ENCODE data around the gene PARD3.

The PARD3 gene

DNA sequence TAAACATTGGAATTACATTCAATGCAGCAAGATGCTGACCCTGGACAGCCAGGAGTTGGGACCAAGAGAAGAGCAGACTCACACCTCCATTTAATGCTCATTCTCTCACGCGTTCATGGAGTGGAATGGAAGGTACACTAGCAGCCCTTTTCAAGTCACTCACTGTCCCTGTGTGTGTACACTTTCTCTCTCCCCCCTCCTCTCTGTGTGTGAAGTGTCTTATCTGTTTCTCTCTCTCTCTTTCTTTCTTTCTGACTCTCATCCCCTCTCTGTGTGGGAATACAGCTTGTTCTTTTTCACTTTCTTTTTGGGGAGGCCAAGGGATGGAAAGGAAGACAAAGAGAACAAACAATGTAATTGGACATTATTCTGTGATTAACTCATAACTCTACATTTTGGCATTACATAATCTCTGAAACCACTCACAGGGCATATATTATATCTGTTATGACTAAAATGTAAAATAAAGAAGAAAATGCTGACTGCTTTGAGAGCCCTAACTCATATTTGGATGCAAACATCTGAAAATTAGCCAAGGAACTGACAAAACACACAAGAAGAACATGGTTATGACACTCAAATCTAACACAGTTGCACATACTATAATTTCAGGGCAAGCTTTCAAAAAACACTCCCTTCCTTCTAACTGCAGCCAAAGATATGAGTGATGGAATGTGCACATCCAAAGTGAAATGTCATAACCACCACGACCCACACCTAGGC, 188.8 kb downstream of the PARD3 start:
- TF ChIP-seq, protein P1, sequence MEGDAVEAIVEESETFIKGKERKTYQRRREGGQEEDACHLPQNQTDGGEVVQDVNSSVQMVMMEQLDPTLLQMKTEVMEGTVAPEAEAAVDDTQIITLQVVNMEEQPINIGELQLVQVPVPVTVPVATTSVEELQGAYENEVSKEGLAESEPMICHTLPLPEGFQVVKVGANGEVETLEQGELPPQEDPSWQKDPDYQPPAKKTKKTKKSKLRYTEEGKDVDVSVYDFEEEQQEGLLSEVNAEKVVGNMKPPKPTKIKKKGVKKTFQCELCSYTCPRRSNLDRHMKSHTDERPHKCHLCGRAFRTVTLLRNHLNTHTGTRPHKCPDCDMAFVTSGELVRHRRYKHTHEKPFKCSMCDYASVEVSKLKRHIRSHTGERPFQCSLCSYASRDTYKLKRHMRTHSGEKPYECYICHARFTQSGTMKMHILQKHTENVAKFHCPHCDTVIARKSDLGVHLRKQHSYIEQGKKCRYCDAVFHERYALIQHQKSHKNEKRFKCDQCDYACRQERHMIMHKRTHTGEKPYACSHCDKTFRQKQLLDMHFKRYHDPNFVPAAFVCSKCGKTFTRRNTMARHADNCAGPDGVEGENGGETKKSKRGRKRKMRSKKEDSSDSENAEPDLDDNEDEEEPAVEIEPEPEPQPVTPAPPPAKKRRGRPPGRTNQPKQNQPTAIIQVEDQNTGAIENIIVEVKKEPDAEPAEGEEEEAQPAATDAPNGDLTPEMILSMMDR (IDR thresholded peaks at IDR 0.05; ENCODE audit: insufficient read depth, low read depth, low read length, missing control alignments) = no peak
- no peak for DNase-seq (ENCODE audit: low read depth)
- H3K4me3 ChIP-seq (ENCODE audit: low read depth, low read length) = no peak overlapping the region

DNA sequence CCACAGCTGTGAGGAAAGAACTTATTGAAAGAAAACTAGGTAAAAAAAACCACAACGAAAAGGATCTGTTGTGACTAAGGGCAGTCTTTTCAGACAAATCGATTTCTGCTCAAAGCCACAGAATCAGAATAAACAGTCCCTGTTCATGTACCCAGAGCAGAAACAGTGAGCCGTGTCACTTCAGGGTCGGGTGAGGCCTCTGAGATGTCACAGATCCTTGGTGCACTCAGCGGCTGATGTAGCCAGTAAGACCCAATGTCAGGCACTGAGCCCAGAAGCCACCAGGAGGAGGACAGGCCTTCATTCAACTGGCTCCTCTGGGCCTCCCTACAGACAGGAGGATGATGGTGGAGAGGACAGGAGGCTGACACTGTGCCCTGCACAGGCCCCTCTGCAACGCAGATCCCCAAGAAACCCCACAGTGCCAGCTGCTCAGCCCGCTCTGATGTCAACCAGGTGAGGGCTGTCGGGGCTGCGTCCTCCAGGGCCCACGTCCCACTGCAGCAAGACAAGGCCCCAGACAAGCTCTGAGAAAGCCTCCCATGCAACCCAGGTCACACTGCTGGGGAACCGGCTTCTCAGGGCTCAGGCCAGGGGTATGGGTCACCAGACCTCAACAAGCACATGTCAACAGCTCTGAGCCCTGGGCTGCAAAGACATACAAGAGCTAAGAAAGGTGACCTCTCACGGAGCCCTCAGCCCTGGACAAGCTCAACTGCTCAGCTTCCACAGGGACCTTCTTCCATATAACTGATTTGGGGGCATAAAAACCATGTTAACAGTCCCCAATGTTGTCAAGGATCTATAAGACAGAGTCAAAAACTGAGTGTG, 190.6 kb downstream of the PARD3 start:
- H3K4me3 ChIP-seq (ENCODE audit: low read depth, low read length) = no peak overlapping the region
- TF ChIP-seq, protein P1 (IDR thresholded peaks at IDR 0.05; ENCODE audit: insufficient read depth, low read depth, low read length, missing control alignments) = no peak
- DNase-seq (ENCODE audit: low read depth) = no peak

DNA sequence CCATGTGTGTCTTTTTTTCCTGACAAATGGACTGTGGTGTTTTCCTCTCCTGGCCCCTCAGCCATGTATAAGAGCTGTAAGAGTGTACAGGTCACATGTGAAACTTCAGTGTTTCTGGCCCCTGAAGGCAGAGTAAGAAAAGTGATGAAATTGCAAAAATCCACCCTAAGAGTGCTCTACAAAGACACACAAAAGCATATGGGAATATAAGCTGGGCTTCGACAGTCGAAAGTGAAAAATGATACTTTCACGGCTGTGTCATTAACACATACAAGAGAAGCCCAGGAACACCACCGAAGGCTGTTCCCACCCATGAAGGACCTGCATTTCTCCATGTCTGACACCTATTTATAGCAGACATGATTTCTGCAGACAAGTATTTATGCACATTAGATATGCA, 192.2 kb downstream of the PARD3 start:
- DNase-seq (ENCODE audit: low read depth) = no peak
- H3K4me3 ChIP-seq (ENCODE audit: low read depth, low read length) = no peak overlapping the region
- TF ChIP-seq, protein P1 (IDR thresholded peaks at IDR 0.05; ENCODE audit: insufficient read depth, low read depth, low read length, missing control alignments) = no peak

DNA sequence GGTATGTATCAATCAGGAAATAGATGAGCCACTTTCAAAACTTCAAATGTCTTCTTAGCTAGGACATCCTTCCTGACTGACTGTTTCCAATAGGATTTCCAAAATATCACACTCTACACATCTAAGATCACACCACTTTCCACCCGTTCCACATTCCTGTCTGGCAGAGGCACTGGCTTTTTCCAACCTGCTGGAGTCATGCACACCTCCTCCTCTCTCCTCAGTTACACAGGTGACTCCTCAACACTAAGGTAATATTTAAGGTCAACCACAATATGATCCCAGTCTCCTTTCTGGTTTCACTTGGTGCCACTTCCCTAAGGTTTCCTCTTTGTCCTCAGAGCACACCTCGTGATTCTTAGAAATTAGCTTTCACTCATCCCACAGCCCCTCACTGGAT, 196.5 kb downstream of the PARD3 start:
- H3K4me3 ChIP-seq (ENCODE audit: low read depth, low read length) = no peak overlapping the region
- DNase-seq (ENCODE audit: low read depth) = no peak
- TF ChIP-seq, protein P1 (IDR thresholded peaks at IDR 0.05; ENCODE audit: insufficient read depth, low read depth, low read length, missing control alignments) = no peak

DNA sequence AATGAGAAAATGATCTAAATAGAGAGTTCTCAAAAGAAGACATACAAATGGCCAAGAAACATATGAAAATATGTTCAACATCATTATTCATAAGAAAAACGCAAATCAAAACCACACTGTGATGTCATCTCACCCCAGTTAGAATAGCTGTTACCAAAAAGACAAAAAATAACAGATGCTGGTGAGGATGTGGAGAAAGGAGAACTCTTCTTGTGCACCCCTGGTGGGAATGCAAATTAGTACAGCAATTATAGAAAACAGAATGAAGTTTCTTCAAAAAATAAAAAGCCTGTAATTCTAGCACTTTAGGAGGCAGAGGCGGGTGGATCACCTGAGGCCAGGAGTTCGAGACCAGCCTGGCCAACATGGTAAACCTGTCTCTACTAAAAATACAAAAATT, 199.3 kb downstream of the PARD3 start:
- TF ChIP-seq, protein P1 (IDR thresholded peaks at IDR 0.05; ENCODE audit: insufficient read depth, low read depth, low read length, missing control alignments) = no peak
- DNase-seq (ENCODE audit: low read depth) = no peak

DNA sequence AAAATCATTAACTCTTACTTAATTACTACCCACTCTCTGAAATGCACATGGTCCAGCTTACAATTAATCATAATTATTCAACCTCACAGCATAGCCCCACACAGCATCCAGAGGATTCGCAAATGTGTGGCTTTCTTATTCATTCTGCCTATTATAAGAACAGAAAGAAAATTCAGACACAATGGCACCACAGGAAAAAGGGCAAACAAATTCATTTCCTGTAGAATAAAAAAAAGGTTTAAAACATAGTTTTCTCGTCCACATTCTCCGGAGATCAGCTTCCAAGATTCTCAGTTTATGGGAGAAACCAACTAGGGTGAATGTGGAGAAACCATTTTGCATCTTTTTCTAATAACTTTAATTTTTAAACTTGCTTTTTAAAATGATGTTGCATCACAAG, 201.6 kb downstream of the PARD3 start:
- no peak overlapping the region for H3K4me3 ChIP-seq (ENCODE audit: low read depth, low read length)
- TF ChIP-seq, protein P1 (IDR thresholded peaks at IDR 0.05; ENCODE audit: insufficient read depth, low read depth, low read length, missing control alignments) = no peak
- DNase-seq (ENCODE audit: low read depth) = no peak

More for the DNA sequence above, 199.3 kb downstream of the PARD3 start:
- no peak overlapping the region for H3K4me3 ChIP-seq (ENCODE audit: low read depth, low read length)
